ENCODE results near the gene MRPL34. TPM values are rescaled to one million over a fixed set of nuclear protein-coding genes. Genes with fewer than 3 reads are reported as not detected.
A peak's percentile ranks its signal among the peaks of the same experiment; 100 is the strongest.

Gene MRPL34
- total and polyA plus RNA-seq, 5 donors: 131 to 321 (median 176) TPM

DNA sequence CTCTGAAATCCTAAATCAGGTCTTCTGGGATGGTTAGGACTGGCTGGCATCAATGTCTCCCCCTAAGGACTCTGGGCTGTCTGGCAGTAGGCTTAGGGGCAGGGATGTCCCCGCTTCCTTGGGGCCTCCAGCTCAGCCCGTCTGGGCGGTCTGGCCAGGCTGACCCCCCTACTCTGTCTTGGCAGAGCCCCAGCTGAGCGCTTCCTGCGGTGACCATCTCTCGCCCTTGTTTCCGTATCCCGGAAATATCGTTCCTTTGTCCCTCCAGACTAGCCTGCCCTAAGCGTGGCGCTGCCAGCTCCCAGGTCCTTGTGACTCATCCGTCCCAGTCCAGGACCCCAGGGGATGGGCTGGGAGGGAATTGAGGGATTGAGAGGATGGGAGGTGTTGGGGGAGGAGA lies 43.0 kb downstream of the MRPL34 start:
- 6% methylated on average over 12 of the region's 12 CpGs for WGBS
- no peaks in the 10 kb centered on the region for H3K9me3 ChIP-seq (ENCODE audit: control insufficient read depth, low read length)
- H3K27ac ChIP-seq (ENCODE audit: low read length): no peak overlapping the region
- peak; percentile 76 to 87 for ATAC-seq
- DNase-seq: peak; percentile 89 to 90 (median 90)
- no peak overlapping the region for H3K4me3 ChIP-seq (ENCODE audit: low read length)
- intact Hi-C loops (cut with DNase I): loop anchor here in 3 of 4 donors (5.0 kb wide), 3 partner anchors 39 to 509 kb away; partner anchors contain the start of gene RPL18A (in 1 of the 3)
- no peaks in the 10 kb centered on the region for H3K27me3 ChIP-seq (ENCODE audit: control insufficient read depth, insufficient read depth)
- H3K4me1 ChIP-seq (ENCODE audit: control insufficient read depth, insufficient read depth, low read length): no peaks in the 10 kb centered on the region

DNA sequence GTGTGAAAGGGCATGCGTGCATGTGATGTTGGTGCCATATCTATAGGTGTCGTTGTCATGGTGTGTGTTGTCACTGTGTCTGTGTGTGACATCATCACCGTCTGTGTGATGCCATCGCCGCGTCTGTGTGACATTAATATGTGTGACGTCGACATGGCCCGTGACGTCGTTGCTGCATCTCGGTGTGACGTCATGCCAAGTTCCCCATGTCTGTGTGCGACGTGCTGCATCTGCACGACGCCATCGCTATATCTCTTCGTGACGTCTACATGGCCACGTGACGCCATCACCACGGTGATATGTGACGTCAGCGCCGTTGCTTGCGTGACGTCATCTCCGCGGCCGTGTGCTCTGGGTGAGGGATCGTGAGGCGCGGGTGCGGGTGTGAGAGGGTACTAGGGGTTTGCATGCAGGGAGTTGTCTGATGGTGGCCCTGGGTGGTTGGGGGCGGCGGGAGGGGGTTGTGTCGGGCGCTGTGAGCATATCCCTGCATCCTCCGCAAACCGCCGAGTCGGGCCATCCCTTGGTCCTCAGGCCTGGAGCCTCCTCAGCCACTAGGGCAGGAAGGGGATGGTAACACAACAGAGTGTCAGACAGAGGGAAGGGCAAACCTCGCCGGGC lies 46.3 kb downstream of the MRPL34 start:
- H3K4me1 ChIP-seq (ENCODE audit: control insufficient read depth, insufficient read depth, low read length): no peaks in the 10 kb centered on the region
- no peak for ATAC-seq
- no peak overlapping the region for H3K27ac ChIP-seq (ENCODE audit: low read length)
- peak in 1 of 3 donors; percentile 49 for DNase-seq
- no peaks in the 10 kb centered on the region for H3K9me3 ChIP-seq (ENCODE audit: control insufficient read depth, low read length)
- no peak overlapping the region for H3K4me3 ChIP-seq (ENCODE audit: low read length)
- intact Hi-C loops (cut with DNase I): no loop called here
- H3K27me3 ChIP-seq (ENCODE audit: control insufficient read depth, insufficient read depth): no peaks in the 10 kb centered on the region
- WGBS: 88% methylated on average over 45 of the region's 45 CpGs

DNA sequence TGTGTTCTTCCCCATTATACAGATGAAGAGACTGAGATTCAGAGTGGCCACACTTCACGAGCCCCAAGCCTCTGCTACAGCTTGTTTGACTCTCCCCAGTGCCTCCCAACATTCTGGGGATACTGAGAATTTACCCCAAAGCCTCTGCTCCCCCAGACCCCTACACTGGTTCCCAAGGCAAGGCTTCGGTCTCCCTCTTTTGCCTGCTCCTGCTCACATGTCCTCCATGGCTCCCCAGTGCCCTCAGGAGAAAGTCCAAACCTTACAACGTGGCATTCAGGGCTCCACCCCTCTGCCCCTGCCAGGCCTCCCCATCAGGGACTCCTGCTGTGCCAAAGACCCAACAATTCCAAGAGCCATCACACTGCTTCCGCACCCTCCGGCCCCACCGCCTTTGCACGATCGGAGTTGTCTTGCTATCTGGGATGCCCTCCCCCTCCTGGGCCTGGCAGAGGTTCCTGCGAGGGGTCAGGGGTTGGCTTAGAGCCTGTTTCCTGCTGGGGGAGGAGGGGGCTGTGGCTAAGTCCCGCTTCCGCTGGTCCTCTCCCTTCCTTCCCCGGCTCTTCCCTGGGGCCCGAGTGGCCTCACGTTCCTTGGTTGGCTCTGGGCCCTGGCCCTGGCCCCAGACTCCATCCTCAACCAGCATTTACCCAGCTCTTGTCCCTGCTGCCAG lies 47.1 kb downstream of the MRPL34 start:
- ATAC-seq: peak; percentile 50 to 68
- Histone ChIP-seq H3K4me1 (ENCODE audit: control insufficient read depth, insufficient read depth, low read length) (no peaks in the 10 kb centered on the region), H3K27me3 (ENCODE audit: control insufficient read depth, insufficient read depth) (no peaks in the 10 kb centered on the region)

DNA sequence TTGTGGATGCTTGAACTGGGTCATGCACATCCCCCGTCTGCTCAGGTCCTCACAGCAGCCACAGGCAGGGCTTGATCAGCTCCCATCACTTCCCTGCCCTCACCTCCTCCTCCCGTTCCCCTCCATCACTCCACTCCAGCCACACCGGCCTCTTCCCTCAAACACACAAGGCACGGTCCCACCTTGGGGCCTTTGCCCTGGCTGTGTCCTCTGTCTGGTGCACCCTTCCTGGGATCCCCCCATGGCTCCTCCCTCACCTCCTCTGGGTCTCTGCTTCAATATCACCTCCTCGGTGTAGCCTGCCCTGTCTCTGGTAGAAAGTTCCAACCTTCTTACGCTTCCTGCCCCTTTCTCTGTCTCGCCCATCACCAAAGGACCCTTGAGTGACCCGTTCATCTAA lies 47.7 kb downstream of the MRPL34 start:
- Histone ChIP-seq H3K27ac (ENCODE audit: low read length) (no peak overlapping the region), H3K9me3 (ENCODE audit: control insufficient read depth, low read length) (no peaks in the 10 kb centered on the region), H3K27me3 (ENCODE audit: control insufficient read depth, insufficient read depth) (no peaks in the 10 kb centered on the region), H3K4me3 (ENCODE audit: low read length) (no peak overlapping the region), H3K4me1 (ENCODE audit: control insufficient read depth, insufficient read depth, low read length) (no peaks in the 10 kb centered on the region)
- DNase-seq (peak in 1 of 3 donors; percentile 35), ATAC-seq (peak in 1 of 2 donors; percentile 1)
- 77% methylated on average over 8 of the region's 8 CpGs for WGBS
- intact Hi-C loops (cut with DNase I): no loop called here

More for the DNA sequence above, 47.1 kb downstream of the MRPL34 start:
- 30% methylated on average over 14 of the region's 14 CpGs for WGBS
- intact Hi-C loops (cut with DNase I): no loop called here
- no peak overlapping the region for H3K4me3 ChIP-seq (ENCODE audit: low read length)
- H3K27ac ChIP-seq (ENCODE audit: low read length): no peak overlapping the region
- DNase-seq: peak; percentile 40 to 81 (median 79)
- H3K9me3 ChIP-seq (ENCODE audit: control insufficient read depth, low read length): no peaks in the 10 kb centered on the region

Other genes starting within 250 kb of the MRPL34 start
- 1 to 10 TPM; 3.3 to 6.1 (median 5.6) TPM for gene HAUS8, start 230.4 kb upstream of the MRPL34 start, total RNA-seq
- gene HAUS8, start 230.4 kb upstream of the MRPL34 start, polyA plus RNA-seq: 4.7 TPM
- gene MYO9B, start 230.1 kb upstream of the MRPL34 start, total RNA-seq: 10 to 100 TPM; 31.5 to 42.1 (median 36.6) TPM
- gene MYO9B, start 230.1 kb upstream of the MRPL34 start, polyA plus RNA-seq: 30.0 TPM
- gene USE1, start 90.5 kb upstream of the MRPL34 start, total RNA-seq: 10 to 100 TPM; 19.6 to 29.1 (median 27.7) TPM
- 49.7 TPM for gene USE1, start 90.5 kb upstream of the MRPL34 start, polyA plus RNA-seq
- 10 to 100 TPM; 16.5 to 27.8 (median 22.6) TPM for gene OCEL1, start 79.6 kb upstream of the MRPL34 start, total RNA-seq
- gene OCEL1, start 79.6 kb upstream of the MRPL34 start, polyA plus RNA-seq: 37.5 TPM
- gene NR2F6, start 60.0 kb upstream of the MRPL34 start, total RNA-seq: 10 to 100 TPM; 38.6 to 57.5 (median 45.7) TPM
- gene NR2F6, start 60.0 kb upstream of the MRPL34 start, polyA plus RNA-seq: 28.6 TPM
- 1 to 10 TPM; 2.7 to 5.6 (median 3.5) TPM for gene USHBP1, start 41.1 kb upstream of the MRPL34 start, total RNA-seq
- gene USHBP1, start 41.1 kb upstream of the MRPL34 start, polyA plus RNA-seq: 10.1 TPM
- 10 to 100 TPM; 70.0 to 80.6 (median 75.4) TPM for gene BABAM1, start 38.4 kb upstream of the MRPL34 start, total RNA-seq
- 80.7 TPM for gene BABAM1, start 38.4 kb upstream of the MRPL34 start, polyA plus RNA-seq
- gene ANKLE1, start 24.0 kb upstream of the MRPL34 start, total RNA-seq: under 1 TPM; 0.11 to 0.53 (median 0.21) TPM
- gene ANKLE1, start 24.0 kb upstream of the MRPL34 start, polyA plus RNA-seq: 0.18 TPM
- gene ABHD8, start 2.4 kb upstream of the MRPL34 start, total RNA-seq: 10 to 100 TPM; 12.7 to 17.0 (median 14.3) TPM
- 15.8 TPM for gene ABHD8, start 2.4 kb upstream of the MRPL34 start, polyA plus RNA-seq
- 10 to 100 TPM; 29.7 to 33.6 (median 30.8) TPM for gene DDA1, start 3.7 kb downstream of the MRPL34 start, total RNA-seq
- 92.5 TPM for gene DDA1, start 3.7 kb downstream of the MRPL34 start, polyA plus RNA-seq
- gene ANO8, start 29.0 kb downstream of the MRPL34 start, total RNA-seq: 10 to 100 TPM in 1 of 4 donors, 1 to 10 TPM in 3; 7.1 to 10.9 (median 8.7) TPM
- gene ANO8, start 29.0 kb downstream of the MRPL34 start, polyA plus RNA-seq: 7.8 TPM
- gene GTPBP3, start 31.7 kb downstream of the MRPL34 start, total RNA-seq: 10 to 100 TPM in 2 of 4 donors, 1 to 10 TPM in 2; 7.9 to 11.3 (median 10.3) TPM
- 8.4 TPM for gene GTPBP3, start 31.7 kb downstream of the MRPL34 start, polyA plus RNA-seq
- 100 to 1,000 TPM; 105 to 113 (median 108) TPM for gene PLVAP, start 71.5 kb downstream of the MRPL34 start, total RNA-seq
- 81.7 TPM for gene PLVAP, start 71.5 kb downstream of the MRPL34 start, polyA plus RNA-seq
- gene CCDC194, start 88.3 kb downstream of the MRPL34 start, total RNA-seq: under 1 TPM in 1 of 4 donors, not detected in 3; 0.43 TPM
- not detected for gene CCDC194, start 88.3 kb downstream of the MRPL34 start, polyA plus RNA-seq
- gene BST2, start 99.8 kb downstream of the MRPL34 start, total RNA-seq: 10 to 100 TPM; 32.3 to 56.3 (median 39.6) TPM
- 45.1 TPM for gene BST2, start 99.8 kb downstream of the MRPL34 start, polyA plus RNA-seq
- 10 to 100 TPM; 20.6 to 27.2 (median 23.4) TPM for gene MVB12A, start 114.2 kb downstream of the MRPL34 start, total RNA-seq
- 30.5 TPM for gene MVB12A, start 114.2 kb downstream of the MRPL34 start, polyA plus RNA-seq
- gene TMEM221, start 142.8 kb downstream of the MRPL34 start, total RNA-seq: under 1 TPM in 3 of 4 donors, not detected in 1; 0.22 to 0.42 (median 0.34) TPM
- 0.43 TPM for gene TMEM221, start 142.8 kb downstream of the MRPL34 start, polyA plus RNA-seq
- gene NXNL1, start 155.1 kb downstream of the MRPL34 start, total RNA-seq: under 1 TPM in 2 of 4 donors, not detected in 2; 0.29 to 0.45 TPM
- gene NXNL1, start 155.1 kb downstream of the MRPL34 start, polyA plus RNA-seq: 0.63 TPM
- gene SLC27A1, start 164.7 kb downstream of the MRPL34 start, total RNA-seq: 10 to 100 TPM; 28.2 to 63.6 (median 42.9) TPM
- 36.8 TPM for gene SLC27A1, start 164.7 kb downstream of the MRPL34 start, polyA plus RNA-seq
- 10 to 100 TPM; 28.1 to 32.3 (median 30.1) TPM for gene PGLS, start 205.8 kb downstream of the MRPL34 start, total RNA-seq
- gene PGLS, start 205.8 kb downstream of the MRPL34 start, polyA plus RNA-seq: 33.4 TPM
- gene COLGALT1, start 249.8 kb downstream of the MRPL34 start, total RNA-seq: 10 to 100 TPM; 25.1 to 36.3 (median 35.1) TPM
- 19.0 TPM for gene COLGALT1, start 249.8 kb downstream of the MRPL34 start, polyA plus RNA-seq

All from right cardiac atrium (tissue), 5 donors.